ENCODE measurements around the gene KAZN. TPM values are rescaled to one million over a fixed set of nuclear protein-coding genes. Genes with fewer than 3 reads are reported as not detected.

KAZN gene
- total RNA-seq, 1 donor from 2014 or later, result 9.4 TPM

GRCh38 chr1:14590411-14591180 is 7.9 kb upstream of the KAZN start:
- TF ChIP-seq, protein P1, sequence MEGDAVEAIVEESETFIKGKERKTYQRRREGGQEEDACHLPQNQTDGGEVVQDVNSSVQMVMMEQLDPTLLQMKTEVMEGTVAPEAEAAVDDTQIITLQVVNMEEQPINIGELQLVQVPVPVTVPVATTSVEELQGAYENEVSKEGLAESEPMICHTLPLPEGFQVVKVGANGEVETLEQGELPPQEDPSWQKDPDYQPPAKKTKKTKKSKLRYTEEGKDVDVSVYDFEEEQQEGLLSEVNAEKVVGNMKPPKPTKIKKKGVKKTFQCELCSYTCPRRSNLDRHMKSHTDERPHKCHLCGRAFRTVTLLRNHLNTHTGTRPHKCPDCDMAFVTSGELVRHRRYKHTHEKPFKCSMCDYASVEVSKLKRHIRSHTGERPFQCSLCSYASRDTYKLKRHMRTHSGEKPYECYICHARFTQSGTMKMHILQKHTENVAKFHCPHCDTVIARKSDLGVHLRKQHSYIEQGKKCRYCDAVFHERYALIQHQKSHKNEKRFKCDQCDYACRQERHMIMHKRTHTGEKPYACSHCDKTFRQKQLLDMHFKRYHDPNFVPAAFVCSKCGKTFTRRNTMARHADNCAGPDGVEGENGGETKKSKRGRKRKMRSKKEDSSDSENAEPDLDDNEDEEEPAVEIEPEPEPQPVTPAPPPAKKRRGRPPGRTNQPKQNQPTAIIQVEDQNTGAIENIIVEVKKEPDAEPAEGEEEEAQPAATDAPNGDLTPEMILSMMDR (IDR thresholded peaks at IDR 0.05; ENCODE audit: insufficient read depth, low read depth, low read length), result no peak
- TF ChIP-seq EZH2 (IDR thresholded peaks at IDR 0.05; ENCODE audit: insufficient read depth, low read length), result no peak
- H3K36me3 ChIP-seq (ENCODE audit: insufficient read depth, low read length), result no peaks in the 10 kb centered on the region
- Mint-ChIP-seq H3K4me3 (ENCODE audit: unreplicated experiment) (no peak overlapping the region), H3K36me3 (ENCODE audit: low read depth, unreplicated experiment) (no peaks in the 10 kb centered on the region), H3K4me1 (ENCODE audit: low read depth, unreplicated experiment) (no peaks in the 10 kb centered on the region), H3K9me3 (ENCODE audit: unreplicated experiment) (peaks cover 4% of the 10 kb centered on the region), H3K27ac (ENCODE audit: unreplicated experiment) (no peak overlapping the region), H3K27me3 (ENCODE audit: low read depth, unreplicated experiment) (peaks cover 39% of the 10 kb centered on the region)
- H3K9ac ChIP-seq (ENCODE audit: low read length), result no peak overlapping the region
- no peaks in the 10 kb centered on the region for H3K4me1 ChIP-seq (ENCODE audit: insufficient read depth, low read length)
- no peaks in the 10 kb centered on the region for H3K79me2 ChIP-seq (ENCODE audit: insufficient read depth, low read length)
- no peak for FAIRE-seq
- no peaks in the 10 kb centered on the region for H3K9me3 ChIP-seq (ENCODE audit: insufficient read depth, low read depth, low read length)
- no peak overlapping the region for H3K27ac ChIP-seq (ENCODE audit: low read depth, low read length)
- DNase-seq (ENCODE audit: low read depth), result no peak
- no peak overlapping the region for H2AFZ ChIP-seq (ENCODE audit: low read depth, low read length)
- H3K4me3 ChIP-seq (ENCODE audit: insufficient read depth, low read depth, low read length), result no peak overlapping the region
- no peaks in the 10 kb centered on the region for H3K27me3 ChIP-seq (ENCODE audit: insufficient read depth, low read length)
- no peak overlapping the region for H3K4me2 ChIP-seq (ENCODE audit: low read length)
- no peaks in the 10 kb centered on the region for H4K20me1 ChIP-seq (ENCODE audit: insufficient read depth, low read length)

GRCh38 chr1:14591600-14591999 is 6.9 kb upstream of the KAZN start:
- no peaks in the 10 kb centered on the region for H3K4me1 Mint-ChIP-seq (ENCODE audit: low read depth, unreplicated experiment)
- FAIRE-seq, result no peak
- H3K27me3 Mint-ChIP-seq (ENCODE audit: low read depth, unreplicated experiment), result peaks cover 40% of the 10 kb centered on the region

More at GRCh38 chr1:14591600-14591999, 6.9 kb upstream of the KAZN start:
- no peaks in the 10 kb centered on the region for H3K79me2 ChIP-seq (ENCODE audit: insufficient read depth, low read length)
- H3K36me3 Mint-ChIP-seq (ENCODE audit: low read depth, unreplicated experiment), result no peaks in the 10 kb centered on the region
- no peak overlapping the region for H3K4me2 ChIP-seq (ENCODE audit: low read length)
- no peaks in the 10 kb centered on the region for H3K36me3 ChIP-seq (ENCODE audit: insufficient read depth, low read length)
- H2AFZ ChIP-seq (ENCODE audit: low read depth, low read length), result no peak overlapping the region
- no peak for DNase-seq (ENCODE audit: low read depth)
- H3K27me3 ChIP-seq (ENCODE audit: insufficient read depth, low read length), result peaks cover 2% of the 10 kb centered on the region
- no peaks in the 10 kb centered on the region for H3K9me3 ChIP-seq (ENCODE audit: insufficient read depth, low read depth, low read length)
- TF ChIP-seq, protein P1 (IDR thresholded peaks at IDR 0.05; ENCODE audit: insufficient read depth, low read depth, low read length), result no peak
- no peak for TF ChIP-seq EZH2 (IDR thresholded peaks at IDR 0.05; ENCODE audit: insufficient read depth, low read length)
- H4K20me1 ChIP-seq (ENCODE audit: insufficient read depth, low read length), result no peaks in the 10 kb centered on the region
- H3K9me3 Mint-ChIP-seq (ENCODE audit: unreplicated experiment), result peaks cover 2% of the 10 kb centered on the region
- H3K4me3 ChIP-seq (ENCODE audit: insufficient read depth, low read depth, low read length), result no peak overlapping the region
- H3K27ac ChIP-seq (ENCODE audit: low read depth, low read length), result no peak overlapping the region
- H3K9ac ChIP-seq (ENCODE audit: low read length), result no peak overlapping the region
- no peak overlapping the region for H3K27ac Mint-ChIP-seq (ENCODE audit: unreplicated experiment)
- no peak overlapping the region for H3K4me3 Mint-ChIP-seq (ENCODE audit: unreplicated experiment)
- H3K4me1 ChIP-seq (ENCODE audit: insufficient read depth, low read length), result no peaks in the 10 kb centered on the region
